Mesenchymal stem cell (in vitro differentiated cells and primary cell): Measurements from ENCODE around the gene DHRSX.
A peak's percentile ranks its signal among the peaks of the same experiment; 100 is the strongest.

Source experiments
- DNase-seq: peaks from one replicate; pipeline ENCODE4 v3.0.0-alpha.2; 2013
- H2AFZ ChIP-seq: one replicate; pipeline ENCODE4 v1.6.1; 2013; ENCODE audit warnings: low read depth, mild to moderate bottlenecking, control low read depth, inconsistent platforms, low read length, moderate library complexity
- H2AK5ac ChIP-seq: 2 replicates; pipeline ENCODE4 v1.6.1; 2013; ENCODE audit warnings: low read length, moderate library complexity, mild to moderate bottlenecking, inconsistent platforms; ENCODE audit not compliant: severe bottlenecking
- H2BK120ac ChIP-seq: one replicate; pipeline ENCODE4 v1.6.1; 2013; ENCODE audit warnings: low read depth, mild to moderate bottlenecking, inconsistent platforms, low read length, moderate library complexity
- H2BK12ac ChIP-seq, 2 experiments: one replicate each; pipeline ENCODE4 v1.6.1; 2013; ENCODE audit warnings: inconsistent platforms in 2 of 2, low read length in 2 of 2, mild to moderate bottlenecking in 2 of 2, moderate library complexity in 2 of 2, control low read depth in 1 of 2
- H2BK15ac ChIP-seq: one replicate; pipeline ENCODE4 v1.6.1; 2013; ENCODE audit warnings: mild to moderate bottlenecking, low read depth, inconsistent platforms; ENCODE audit not compliant: poor library complexity, severe bottlenecking
- H2BK5ac ChIP-seq: 2 replicates; pipeline ENCODE4 v1.6.1; 2013; ENCODE audit warnings: low read depth, mild to moderate bottlenecking, low read length, control low read depth, inconsistent platforms; ENCODE audit not compliant: poor library complexity, severe bottlenecking
- H3K14ac ChIP-seq, 2 experiments: one replicate each; pipeline ENCODE4 v1.6.1; 2013; ENCODE audit warnings: inconsistent platforms in 2 of 2, low read length in 2 of 2, control low read depth in 1 of 2, mild to moderate bottlenecking in 1 of 2, moderate library complexity in 1 of 2
- H3K18ac ChIP-seq, 2 experiments: one replicate each; pipeline ENCODE4 v1.6.1; 2013; ENCODE audit warnings: inconsistent platforms in 2 of 2, low read length in 2 of 2, control low read depth in 1 of 2, low read depth in 1 of 2, mild to moderate bottlenecking in 1 of 2
- H3K23ac ChIP-seq, 2 experiments: one replicate each; pipeline ENCODE4 v1.6.1; 2013; ENCODE audit warnings: inconsistent platforms in 2 of 2, low read length in 2 of 2, mild to moderate bottlenecking in 2 of 2, moderate library complexity in 2 of 2, control low read depth in 1 of 2
- H3K27ac ChIP-seq: 2 replicates; pipeline ENCODE4 v1.5.1; 2013; ENCODE audit warnings: mild to moderate bottlenecking, moderate library complexity, low read length, control low read depth, inconsistent platforms; ENCODE audit not compliant: poor library complexity, severe bottlenecking
- H3K27me3 ChIP-seq, 2 experiments: 2 replicates each; pipeline versions ENCODE4 v1.6.1 to v1.7.0; 2013; ENCODE audit warnings: low read length in 2 of 2, mild to moderate bottlenecking in 2 of 2, moderate library complexity in 2 of 2, control low read depth in 1 of 2, inconsistent platforms in 1 of 2; ENCODE audit not compliant: control insufficient read depth in 1 of 2, insufficient read depth in 1 of 2
- H3K36me3 ChIP-seq, 2 experiments: 2 replicates each; pipeline versions ENCODE4 v1.6.1 to v1.7.0; 2013; ENCODE audit warnings: low read length in 2 of 2, control low read depth in 1 of 2, inconsistent platforms in 1 of 2, low read depth in 1 of 2, mild to moderate bottlenecking in 1 of 2; ENCODE audit not compliant: insufficient read depth in 2 of 2, control insufficient read depth in 1 of 2
- H3K4ac ChIP-seq, 2 experiments: one replicate each; pipeline ENCODE4 v1.6.1; 2013; ENCODE audit warnings: inconsistent platforms in 2 of 2, low read length in 2 of 2, mild to moderate bottlenecking in 2 of 2, moderate library complexity in 2 of 2, control low read depth in 1 of 2, low read depth in 1 of 2
- H3K4me1 ChIP-seq: 2 replicates; pipeline ENCODE4 v1.6.1; 2013; ENCODE audit warnings: low read depth, low read length, control low read depth; ENCODE audit not compliant: control insufficient read depth, insufficient read depth
- H3K4me2 ChIP-seq: 2 replicates; pipeline ENCODE4 v1.6.1; 2013; ENCODE audit warnings: low read length, mild to moderate bottlenecking, inconsistent platforms; ENCODE audit not compliant: poor library complexity, severe bottlenecking
- H3K4me3 ChIP-seq, 2 experiments: 2 replicates each; pipeline versions ENCODE4 v1.5.1 to v1.7.0; 2013; ENCODE audit warnings: low read length in 2 of 2, mild to moderate bottlenecking in 2 of 2, control low read depth in 1 of 2, low read depth in 1 of 2; ENCODE audit not compliant: insufficient read depth in 1 of 2
- H3K79me1 ChIP-seq: replicated peaks from 2 replicates; pipeline ENCODE4 v1.6.1; 2013; ENCODE audit warnings: mild to moderate bottlenecking, control low read depth, low read length, inconsistent platforms; ENCODE audit not compliant: poor library complexity, severe bottlenecking
- H3K9ac ChIP-seq: 2 replicates; pipeline ENCODE4 v1.7.0; 2013; ENCODE audit warnings: mild to moderate bottlenecking, low read length, moderate library complexity
- H3K9me3 ChIP-seq: 2 replicates; pipeline ENCODE4 v1.7.0; 2013; ENCODE audit warnings: mild to moderate bottlenecking, low read length; ENCODE audit not compliant: control insufficient read depth
- H4K8ac ChIP-seq: one replicate; pipeline ENCODE4 v1.6.1; 2013; ENCODE audit warnings: inconsistent platforms, mild to moderate bottlenecking, low read length, moderate library complexity
- H4K91ac ChIP-seq: one replicate; pipeline ENCODE4 v1.6.1; 2013; ENCODE audit warnings: mild to moderate bottlenecking, low read length, inconsistent platforms
- WGBS: methylation state at CpG from one replicate; pipeline ENCODE4 v1.1.7; 2013; ENCODE audit warnings: mixed read lengths; 5-methylcytosine and 5-hydroxymethylcytosine counted together

DHRSX gene

GRCh38 chrX:2409796-2410195 lies 91.0 kb downstream of the DHRSX start:
- Histone ChIP-seq H3K23ac (no peak overlapping the region), H2BK5ac (no peak overlapping the region), H3K4me3 (no peak overlapping the region), H3K4me1 (peaks cover 4% of the 10 kb centered on the region), H3K36me3 (peaks cover 23 to 33% of the 10 kb centered on the region in 2 experiments), H4K91ac (no peak overlapping the region), H3K9ac (no peak overlapping the region), H2AK5ac (no peak overlapping the region), H2BK120ac (no peak overlapping the region), H3K4ac (no peak overlapping the region), H3K9me3 (peaks cover 4% of the 10 kb centered on the region), H3K27ac (no peak overlapping the region), H3K79me1 (peaks cover 26% of the 10 kb centered on the region), H2BK15ac (no peak overlapping the region), H3K14ac (no peak overlapping the region), H3K4me2 (no peak overlapping the region), H4K8ac (no peak overlapping the region), H3K18ac (no peak overlapping the region), H2AFZ (no peak overlapping the region), H3K27me3 (no peaks in the 10 kb centered on the region), H2BK12ac (no peak overlapping the region)
- WGBS: 96% methylated on average over 7 of the region's 8 CpGs
- DNase-seq: no peak

- Histone ChIP-seq H2BK120ac (no peak overlapping the region), H3K4me3 (no peak overlapping the region), H3K9ac (no peak overlapping the region), H4K8ac (no peak overlapping the region), H3K14ac (no peak overlapping the region), H4K91ac (no peak overlapping the region), H3K23ac (no peak overlapping the region), H3K9me3 (peaks cover 4% of the 10 kb centered on the region), H2BK15ac (no peak overlapping the region), H3K27me3 (no peaks in the 10 kb centered on the region), H2AFZ (no peak overlapping the region), H2BK12ac (no peak overlapping the region), H3K4me2 (no peak overlapping the region), H3K4me1 (peaks cover 8% of the 10 kb centered on the region), H3K27ac (no peak overlapping the region), H3K18ac (no peak overlapping the region), H3K4ac (no peak overlapping the region), H2BK5ac (no peak overlapping the region), H3K79me1 (peaks cover 28% of the 10 kb centered on the region), H2AK5ac (no peak overlapping the region), H3K36me3 (peaks cover 23 to 33% of the 10 kb centered on the region in 2 experiments)
- no peak for DNase-seq
- WGBS: 94% methylated on average over 9 of the region's 9 CpGs
Observed at GRCh38 chrX:2408856-2409255, 91.9 kb downstream of the DHRSX start.

- Histone ChIP-seq H2AK5ac (no peak overlapping the region), H2BK12ac (no peak overlapping the region), H3K36me3 (peaks cover 27 to 37% of the 10 kb centered on the region in 2 experiments), H3K4ac (no peak overlapping the region), H3K4me3 (no peak overlapping the region), H3K9ac (no peak overlapping the region), H4K8ac (no peak overlapping the region), H2BK5ac (no peak overlapping the region), H3K9me3 (peaks cover 4% of the 10 kb centered on the region), H3K4me2 (no peak overlapping the region), H4K91ac (no peak overlapping the region), H3K4me1 (peaks cover 8% of the 10 kb centered on the region), H3K27me3 (no peaks in the 10 kb centered on the region), H2BK120ac (no peak overlapping the region), H3K14ac (no peak overlapping the region), H3K18ac (no peak overlapping the region), H3K27ac (no peak overlapping the region), H3K23ac (no peak overlapping the region), H2BK15ac (peak overlapping the region; percentile 7), H2AFZ (no peak overlapping the region), H3K79me1 (peaks cover 33% of the 10 kb centered on the region)
- no peak for DNase-seq
- 97% methylated on average over 14 of the region's 14 CpGs for WGBS
Observed at GRCh38 chrX:2406891-2407518, 93.8 kb downstream of the DHRSX start.

- DNase-seq: no peak
- Histone ChIP-seq H3K23ac (no peak overlapping the region), H3K79me1 (peaks cover 31% of the 10 kb centered on the region), H3K27ac (no peak overlapping the region), H3K18ac (no peak overlapping the region), H4K8ac (no peak overlapping the region), H4K91ac (no peak overlapping the region), H3K4me1 (peaks cover 5% of the 10 kb centered on the region), H3K36me3 (peaks cover 22 to 40% of the 10 kb centered on the region in 2 experiments), H2BK12ac (no peak overlapping the region), H3K9ac (no peak overlapping the region), H2AFZ (no peak overlapping the region), H3K4ac (no peak overlapping the region), H3K14ac (no peak overlapping the region), H3K27me3 (no peaks in the 10 kb centered on the region), H2BK15ac (no peak overlapping the region), H2BK120ac (no peak overlapping the region), H2BK5ac (no peak overlapping the region), H3K9me3 (peaks cover 4% of the 10 kb centered on the region), H3K4me2 (no peak overlapping the region), H2AK5ac (peak overlapping the region; percentile 82), H3K4me3 (no peak overlapping the region)
- whole genome bisulfite sequencing: 93% methylated on average over 8 of the region's 8 CpGs
Observed at GRCh38 chrX:2404776-2405175, 96.0 kb downstream of the DHRSX start.
